Ramos (cell line): ENCODE results near the gene TMEM31.
"Not testable (repeated sequence)": the region's sequence is repeated elsewhere in the genome, so short reads cannot be mapped to it uniquely, and the experiment has no call there.

Experiments used
- in situ Hi-C: fragments of 300-500 bp; cut with MboI; formaldehyde crosslinking; loops from one replicate; pipeline ENCODE4 v1.14.3; 2022; ENCODE audit warnings: low sequenced_read_pairs; ENCODE audit not compliant: unreplicated experiment

The TMEM31 gene

GRCh38 chrX:103718120-103718519 lies 7.4 kb downstream of the TMEM31 start:
- in situ Hi-C loops: loop anchor here (10.0 kb wide), 1 partner anchor 97 kb away; no protein-coding TSS in a partner anchor

DNA sequence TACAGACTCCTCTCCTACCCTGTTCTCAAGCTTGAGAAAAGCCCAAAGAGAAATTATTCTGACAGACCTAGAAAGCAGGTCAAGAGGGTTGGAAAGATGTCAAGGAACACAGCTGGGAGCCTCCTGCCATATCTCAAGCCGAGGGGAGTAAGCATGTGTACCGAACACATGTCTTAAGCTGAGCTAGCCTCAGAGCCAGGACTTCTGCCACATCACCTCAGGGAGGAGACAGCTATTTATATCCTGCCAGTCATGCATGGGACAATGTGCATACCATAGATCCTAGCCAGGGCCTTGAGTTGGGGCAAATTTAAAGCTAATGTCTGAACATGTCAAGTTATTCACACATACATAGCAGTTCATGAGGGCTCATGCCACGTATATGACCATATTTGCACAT lies 11.8 kb downstream of the TMEM31 start:
- in situ Hi-C loops: no loop called here

DNA sequence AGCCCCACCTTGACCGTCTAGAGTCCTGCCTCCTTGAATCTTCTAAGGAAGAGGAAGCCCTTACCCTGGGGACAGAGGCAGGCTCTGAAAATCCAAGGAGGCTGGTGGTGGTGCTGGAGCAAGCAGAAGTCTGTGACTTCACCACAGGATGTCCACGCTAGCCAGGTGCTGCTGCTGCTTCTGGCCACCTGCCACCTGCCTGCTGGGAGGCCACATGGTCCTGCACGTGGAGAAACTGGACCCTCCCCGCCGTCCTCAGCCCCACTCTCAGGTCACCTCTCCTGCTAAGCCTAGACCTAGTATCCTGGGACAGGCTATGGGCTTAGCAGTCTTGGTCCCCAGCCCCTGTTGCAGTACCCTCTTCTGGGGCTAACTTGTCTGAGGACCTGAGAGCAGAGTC lies 15.8 kb downstream of the TMEM31 start:
- in situ Hi-C loops: no loop called here

GRCh38 chrX:103727115-103727514 lies 16.4 kb downstream of the TMEM31 start:
- in situ Hi-C loops: no loop called here

- in situ Hi-C loops: no loop called here
These were observed 18.3 kb downstream of the TMEM31 start for GRCh38 chrX:103729015-103729414.

DNA sequence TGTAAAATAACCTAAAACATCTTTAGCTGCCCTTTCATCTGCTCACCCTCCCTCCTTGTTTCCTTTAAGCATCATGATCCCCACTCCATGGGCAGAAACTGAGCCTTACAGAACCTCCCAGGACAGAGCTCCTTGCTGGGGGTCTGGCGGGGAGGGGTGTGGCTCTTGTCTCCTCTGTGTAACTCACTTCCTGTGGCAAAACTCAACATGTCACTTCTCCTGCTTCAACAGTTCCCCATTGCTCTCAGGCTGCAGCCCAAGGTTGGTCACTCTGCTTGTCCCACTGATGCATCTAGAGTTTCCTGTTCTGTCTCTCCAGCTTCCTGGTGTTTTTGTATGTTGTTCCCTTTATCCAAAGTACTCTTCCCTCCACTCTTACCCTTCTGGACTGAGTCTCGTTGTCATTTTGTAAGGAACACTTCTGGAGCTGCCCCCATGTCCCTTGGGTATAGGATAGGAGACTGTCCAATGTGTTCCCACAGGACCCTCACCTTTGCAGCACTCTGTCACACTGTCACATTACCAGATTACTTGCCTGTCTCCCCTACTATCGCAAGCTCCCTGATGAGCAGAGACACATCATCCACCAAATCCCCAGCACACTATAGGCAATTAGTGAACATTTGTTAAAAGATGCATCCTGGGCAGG lies 19.6 kb downstream of the TMEM31 start:
- in situ Hi-C loops: no loop called here

- in situ Hi-C loops: no loop called here
These were observed 20.2 kb downstream of the TMEM31 start for GRCh38 chrX:103730796-103731493.

- in situ Hi-C loops: no loop called here
These were observed 22.3 kb downstream of the TMEM31 start for GRCh38 chrX:103733017-103733416.

DNA sequence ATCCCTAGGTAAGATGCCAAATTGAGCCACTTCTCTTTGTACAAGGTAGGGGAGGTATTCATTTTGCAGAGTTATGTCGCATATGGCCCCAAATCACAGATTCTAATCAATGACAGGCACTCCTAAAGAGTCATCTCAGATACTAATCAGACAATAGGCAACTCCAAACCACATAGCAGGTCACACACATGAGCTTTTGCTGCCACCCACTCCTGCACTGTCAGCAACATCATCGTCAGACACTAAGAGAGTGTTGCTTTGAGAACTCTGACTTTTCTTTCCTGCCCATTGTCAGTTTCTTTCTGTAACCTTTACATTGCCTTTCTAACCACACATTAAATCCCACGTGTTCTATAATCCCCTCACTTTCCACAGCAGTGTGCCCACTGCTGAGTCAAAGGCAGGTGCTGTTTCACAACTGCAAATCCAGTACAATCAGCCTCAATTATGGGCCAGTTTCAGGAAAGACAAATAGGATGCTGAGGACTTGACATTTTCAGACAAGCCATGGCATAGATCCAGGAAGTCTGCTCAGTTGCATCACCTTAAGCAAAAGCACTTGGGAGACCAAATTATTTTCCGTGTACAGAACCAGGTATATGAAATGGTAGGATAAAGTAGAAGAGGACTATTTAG lies 23.5 kb downstream of the TMEM31 start:
- in situ Hi-C loops: no loop called here

- in situ Hi-C loops: no loop called here
These were observed 27.0 kb downstream of the TMEM31 start for GRCh38 chrX:103737696-103738095.

- in situ Hi-C loops: no loop called here
These were observed 28.7 kb downstream of the TMEM31 start for GRCh38 chrX:103739421-103739820.

- in situ Hi-C loops: no loop called here
These were observed 31.2 kb downstream of the TMEM31 start for GRCh38 chrX:103741879-103742278.

- in situ Hi-C loops: no loop called here
These were observed 31.6 kb downstream of the TMEM31 start for GRCh38 chrX:103742339-103742738.

DNA sequence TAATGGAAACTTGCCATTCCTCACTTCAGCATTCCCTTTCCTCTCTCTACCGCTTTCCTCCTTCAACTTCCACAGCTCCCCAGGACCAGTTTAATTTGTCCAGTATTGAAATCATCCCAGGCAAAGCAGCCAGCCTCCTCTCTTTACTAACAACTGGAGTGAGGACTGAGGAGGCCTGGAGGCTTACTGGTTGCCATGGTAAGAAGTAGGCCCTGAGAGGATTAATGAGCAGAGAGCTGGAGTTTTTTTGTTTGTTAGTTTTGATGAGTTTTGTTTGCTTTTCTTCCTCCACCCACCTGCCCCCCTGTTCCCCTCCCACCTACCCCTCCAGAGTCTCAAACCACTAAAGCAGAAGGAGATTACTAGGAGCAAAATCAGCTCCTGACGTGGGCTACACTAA lies 36.5 kb downstream of the TMEM31 start:
- in situ Hi-C loops: no loop called here

DNA sequence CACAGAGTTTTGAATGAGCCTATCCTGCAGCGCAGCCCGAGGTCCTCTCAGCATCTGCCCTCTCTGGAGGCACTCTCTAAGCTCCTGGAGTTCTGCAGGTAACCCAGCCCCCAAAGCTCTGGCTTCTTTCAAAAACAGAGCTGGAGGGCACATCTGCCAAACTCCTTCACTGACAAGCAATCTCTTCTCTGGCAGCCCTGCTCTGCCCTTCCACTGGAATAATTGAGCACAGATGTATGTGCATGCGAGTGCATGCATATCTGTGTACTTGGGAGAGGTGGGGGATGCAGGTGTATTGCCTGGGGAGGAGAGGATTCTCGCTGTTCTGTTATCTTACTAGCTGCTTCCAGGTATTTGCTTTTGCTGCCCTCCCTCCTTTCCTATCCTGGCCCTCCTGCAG lies 43.7 kb downstream of the TMEM31 start:
- in situ Hi-C loops: no loop called here

DNA sequence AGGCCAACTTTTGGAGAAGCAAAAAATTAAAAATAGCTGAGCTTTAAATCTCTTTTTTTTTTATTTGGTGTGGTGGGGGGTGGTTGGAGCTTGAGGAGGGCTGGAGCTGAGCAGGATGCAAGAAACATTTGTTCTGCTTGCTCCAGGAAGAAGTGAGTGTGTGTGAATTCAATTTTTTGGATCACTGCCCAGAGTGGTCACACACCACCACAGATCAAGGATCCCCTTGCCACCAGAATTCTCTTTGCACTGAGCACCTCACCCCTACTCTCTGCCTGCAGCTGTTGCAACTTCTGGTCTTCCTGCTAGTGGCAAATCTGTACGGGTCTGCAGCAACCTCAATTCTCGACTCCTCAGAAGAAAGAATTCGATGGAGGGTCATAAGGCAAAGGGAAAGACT lies 46.0 kb downstream of the TMEM31 start:
- in situ Hi-C loops: no loop called here

GRCh38 chrX:103758555-103758954 lies 47.8 kb downstream of the TMEM31 start:
- in situ Hi-C loops: no loop called here

GRCh38 chrX:103763541-103763940 lies 52.8 kb downstream of the TMEM31 start:
- in situ Hi-C loops: not testable (repeated sequence)
